Measurements from ENCODE around the gene FBLN7. TPM values are rescaled to one million over a fixed set of nuclear protein-coding genes. Genes with fewer than 3 reads are reported as not detected.

FBLN7 gene
- total and polyA plus RNA-seq, 2 experiments from 2014 or later, result 0.11 to 1.6 TPM

DNA sequence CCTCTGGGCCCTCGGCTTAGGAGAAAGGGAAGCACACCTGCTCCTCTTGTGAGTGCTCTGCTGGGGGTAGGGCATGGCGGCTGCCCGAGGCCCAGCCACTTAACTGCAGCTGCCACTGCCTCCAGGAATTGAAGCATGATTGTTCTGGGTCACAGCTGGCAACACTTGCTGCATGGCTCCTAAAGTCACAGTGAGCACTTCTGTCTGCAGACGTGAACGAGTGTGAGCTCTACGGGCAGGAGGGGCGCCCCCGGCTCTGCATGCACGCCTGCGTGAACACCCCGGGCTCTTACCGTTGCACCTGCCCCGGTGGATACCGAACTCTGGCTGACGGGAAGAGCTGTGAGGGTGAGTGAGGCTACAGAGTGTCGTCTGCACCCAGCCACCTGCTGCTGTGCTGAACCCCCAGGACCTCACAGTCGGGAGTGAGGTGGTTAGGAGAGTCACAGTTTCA, 44.4 kb downstream of the FBLN7 start:
- Histone ChIP-seq H3K9ac (no peak overlapping the region), H3K9me2 (ENCODE audit: insufficient read depth) (no peaks in the 10 kb centered on the region), H4K20me1 (ENCODE audit: insufficient read depth) (no peaks in the 10 kb centered on the region), H3K9me3 (ENCODE audit: low read depth) (no peaks in the 10 kb centered on the region), H3K4me2 (ENCODE audit: unreplicated experiment) (no peak overlapping the region), H3K36me3 (ENCODE audit: low read depth) (no peaks in the 10 kb centered on the region), H3F3A (ENCODE audit: insufficient read depth) (no peaks in the 10 kb centered on the region), H3K27me3 (replicated peaks; ENCODE audit: insufficient read depth) (no peaks in the 10 kb centered on the region), H3K79me2 (ENCODE audit: insufficient read depth) (no peaks in the 10 kb centered on the region), H3K27ac (no peak overlapping the region), H2AFZ (no peak overlapping the region), H3K4me1 (ENCODE audit: insufficient read depth) (no peaks in the 10 kb centered on the region), H3K4me3 (no peak overlapping the region)
- in situ Hi-C loops (cut with MboI), result no loop called here
- TF ChIP-seq EZH2 (IDR thresholded peaks at IDR 0.05; ENCODE audit: insufficient read depth, poor library complexity, severe bottlenecking), result no peak
- TF ChIP-seq EZH2phosphoT487 (IDR thresholded peaks at IDR 0.05; ENCODE audit: insufficient read depth, low read depth), result no peak
- DNase-seq, result no peak
- WGBS, 2 experiments (ENCODE audit: low coverage in 1 of 2, low lambda C conversion rate in 2 of 2, missing lambda C conversion rate in 2 of 2), result 87 to 89% methylated on average over 17 of the region's 17 CpGs

DNA sequence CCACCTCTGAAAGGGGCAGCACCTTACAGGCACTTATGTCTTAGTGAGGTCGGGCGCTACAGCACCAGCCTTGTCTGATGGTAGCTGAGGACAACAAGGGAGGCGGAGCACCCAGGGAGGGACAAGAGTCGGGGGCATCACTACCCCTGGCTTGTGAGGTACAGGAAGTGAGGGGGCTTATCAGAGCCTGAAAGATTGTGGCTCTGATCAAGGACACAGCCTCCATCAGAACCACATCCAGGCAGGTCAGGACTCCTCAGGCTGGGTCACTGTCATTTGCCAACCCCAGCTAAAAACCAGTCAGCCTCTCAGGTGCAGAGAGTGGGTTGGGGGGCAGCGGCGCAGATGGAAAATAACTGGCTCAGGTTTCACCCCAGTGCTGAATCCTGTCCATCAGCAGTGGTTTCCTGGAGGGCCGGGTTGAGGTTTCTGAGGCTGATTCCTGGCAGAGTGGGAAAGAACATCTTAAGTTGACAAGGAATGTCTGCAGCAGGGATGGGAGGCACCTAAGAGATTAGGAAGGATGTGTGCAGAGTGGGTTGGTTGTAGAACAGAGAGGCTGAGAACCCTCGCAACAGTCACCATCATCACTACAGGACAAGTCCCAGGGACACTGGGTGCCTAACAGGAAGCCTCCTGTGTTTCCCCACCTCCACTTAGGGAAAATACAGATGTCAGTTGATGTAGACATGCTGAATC, 45.3 kb downstream of the FBLN7 start:
- H3F3A ChIP-seq (ENCODE audit: insufficient read depth), result no peaks in the 10 kb centered on the region
- H3K79me2 ChIP-seq (ENCODE audit: insufficient read depth), result no peaks in the 10 kb centered on the region
- 90 to 93% methylated on average over 8 of the region's 8 CpGs for WGBS, 2 experiments (ENCODE audit: low coverage in 1 of 2, low lambda C conversion rate in 2 of 2, missing lambda C conversion rate in 2 of 2)
- no peak for DNase-seq
- H3K27ac ChIP-seq, result no peak overlapping the region
- H3K4me2 ChIP-seq (ENCODE audit: unreplicated experiment), result no peak overlapping the region
- no peaks in the 10 kb centered on the region for H3K27me3 ChIP-seq (replicated peaks; ENCODE audit: insufficient read depth)
- no peaks in the 10 kb centered on the region for H3K9me2 ChIP-seq (ENCODE audit: insufficient read depth)
- no peaks in the 10 kb centered on the region for H4K20me1 ChIP-seq (ENCODE audit: insufficient read depth)
- H3K9me3 ChIP-seq (ENCODE audit: low read depth), result no peaks in the 10 kb centered on the region
- H3K4me1 ChIP-seq (ENCODE audit: insufficient read depth), result no peaks in the 10 kb centered on the region
- no peak overlapping the region for H3K9ac ChIP-seq
- in situ Hi-C loops (cut with MboI), result no loop called here
- H3K4me3 ChIP-seq, result no peak overlapping the region
- TF ChIP-seq EZH2 (IDR thresholded peaks at IDR 0.05; ENCODE audit: insufficient read depth, poor library complexity, severe bottlenecking) (no peak), EZH2phosphoT487 (IDR thresholded peaks at IDR 0.05; ENCODE audit: insufficient read depth, low read depth) (no peak)
- no peak overlapping the region for H2AFZ ChIP-seq
- no peaks in the 10 kb centered on the region for H3K36me3 ChIP-seq (ENCODE audit: low read depth)

DNA sequence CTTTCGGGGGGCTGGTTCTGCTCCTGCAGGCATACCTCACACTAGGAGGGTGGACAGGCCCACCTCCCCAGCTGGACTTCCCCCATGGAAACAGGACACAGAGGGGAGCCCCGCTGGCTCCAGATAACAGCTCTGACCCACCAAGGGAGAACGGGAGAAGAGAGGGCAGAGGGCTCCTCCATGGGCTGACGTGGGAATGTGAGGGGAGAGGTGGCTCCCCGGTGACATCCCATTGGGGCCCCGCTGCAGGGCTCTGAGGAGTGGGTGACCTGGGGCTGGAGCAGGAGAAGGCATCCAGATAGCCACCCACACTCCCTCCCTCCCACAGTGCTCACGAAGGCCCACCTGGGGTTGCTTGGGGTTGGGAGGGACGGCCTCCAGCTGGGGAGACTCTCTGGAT, 45.9 kb downstream of the FBLN7 start:
- 83 to 86% methylated on average over 8 of the region's 8 CpGs for WGBS, 2 experiments (ENCODE audit: low coverage in 1 of 2, low lambda C conversion rate in 2 of 2, missing lambda C conversion rate in 2 of 2)
- H3K79me2 ChIP-seq (ENCODE audit: insufficient read depth), result no peaks in the 10 kb centered on the region
- in situ Hi-C loops (cut with MboI), result no loop called here
- no peak overlapping the region for H3K4me3 ChIP-seq
- no peaks in the 10 kb centered on the region for H4K20me1 ChIP-seq (ENCODE audit: insufficient read depth)
- no peaks in the 10 kb centered on the region for H3K36me3 ChIP-seq (ENCODE audit: low read depth)
- no peak overlapping the region for H3K4me2 ChIP-seq (ENCODE audit: unreplicated experiment)
- no peak for DNase-seq
- TF ChIP-seq EZH2 (IDR thresholded peaks at IDR 0.05; ENCODE audit: insufficient read depth, poor library complexity, severe bottlenecking), result no peak
- no peak for TF ChIP-seq EZH2phosphoT487 (IDR thresholded peaks at IDR 0.05; ENCODE audit: insufficient read depth, low read depth)
- H3K27ac ChIP-seq, result no peak overlapping the region
- no peak overlapping the region for H2AFZ ChIP-seq
- H3K9me3 ChIP-seq (ENCODE audit: low read depth), result no peaks in the 10 kb centered on the region
- H3F3A ChIP-seq (ENCODE audit: insufficient read depth), result no peaks in the 10 kb centered on the region
- H3K9me2 ChIP-seq (ENCODE audit: insufficient read depth), result no peaks in the 10 kb centered on the region
- no peak overlapping the region for H3K9ac ChIP-seq
- no peaks in the 10 kb centered on the region for H3K27me3 ChIP-seq (replicated peaks; ENCODE audit: insufficient read depth)
- no peaks in the 10 kb centered on the region for H3K4me1 ChIP-seq (ENCODE audit: insufficient read depth)

DNA sequence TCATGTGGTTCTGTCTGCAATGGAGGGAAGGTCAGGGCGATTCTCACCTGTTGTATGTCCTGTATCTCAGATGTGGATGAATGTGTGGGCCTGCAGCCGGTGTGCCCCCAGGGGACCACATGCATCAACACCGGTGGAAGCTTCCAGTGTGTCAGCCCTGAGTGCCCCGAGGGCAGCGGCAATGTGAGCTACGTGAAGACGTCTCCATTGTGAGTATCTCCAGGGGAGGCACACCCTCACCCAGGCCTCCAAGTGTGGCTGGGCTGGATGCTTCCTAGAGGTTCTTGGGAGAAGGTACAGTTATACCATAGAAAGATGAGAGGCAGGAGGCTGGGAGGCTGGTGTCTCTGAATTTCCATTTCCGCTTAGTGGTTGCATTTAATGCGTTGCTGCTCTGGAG, 46.9 kb downstream of the FBLN7 start:
- Histone ChIP-seq H3K4me1 (ENCODE audit: insufficient read depth) (no peaks in the 10 kb centered on the region), H3K27me3 (replicated peaks; ENCODE audit: insufficient read depth) (no peaks in the 10 kb centered on the region), H3K4me3 (no peak overlapping the region), H3F3A (ENCODE audit: insufficient read depth) (no peaks in the 10 kb centered on the region), H3K27ac (no peak overlapping the region), H3K9me2 (ENCODE audit: insufficient read depth) (no peaks in the 10 kb centered on the region), H3K79me2 (ENCODE audit: insufficient read depth) (no peaks in the 10 kb centered on the region), H3K36me3 (ENCODE audit: low read depth) (no peaks in the 10 kb centered on the region), H3K9me3 (ENCODE audit: low read depth) (no peaks in the 10 kb centered on the region), H3K9ac (no peak overlapping the region), H4K20me1 (ENCODE audit: insufficient read depth) (no peaks in the 10 kb centered on the region), H2AFZ (no peak overlapping the region), H3K4me2 (ENCODE audit: unreplicated experiment) (no peak overlapping the region)
- WGBS, 2 experiments (ENCODE audit: low coverage in 1 of 2, low lambda C conversion rate in 2 of 2, missing lambda C conversion rate in 2 of 2), result 74 to 76% methylated on average over 9 of the region's 9 CpGs
- no peak for DNase-seq
- in situ Hi-C loops (cut with MboI), result no loop called here
- TF ChIP-seq EZH2phosphoT487 (IDR thresholded peaks at IDR 0.05; ENCODE audit: insufficient read depth, low read depth) (no peak), EZH2 (IDR thresholded peaks at IDR 0.05; ENCODE audit: insufficient read depth, poor library complexity, severe bottlenecking) (no peak)
